GM21515 (cell line): Measurements from ENCODE around the gene FGR.
"Not testable (repeated sequence)": the region's sequence is repeated elsewhere in the genome, so short reads cannot be mapped to it uniquely, and the experiment has no call there.

ENCODE experiments used
- ATAC-seq: cut with Tn5 transposase; IDR thresholded peaks from one replicate; pipeline ENCODE4 v1.9.1; 2021; ENCODE audit not compliant: unreplicated experiment

The FGR gene

GRCh38 chr1:27635396-27636142 is 584 bp upstream of the FGR start:
- ATAC-seq, result no peak

GRCh38 chr1:27634177-27634984 is 604 bp downstream of the FGR start:
- ATAC-seq, result no peak

- no peak for ATAC-seq
These were observed 1.3 kb downstream of the FGR start for GRCh38 chr1:27633640-27634176.

- no peak for ATAC-seq
These were observed 1.7 kb downstream of the FGR start for GRCh38 chr1:27633298-27633610.

- ATAC-seq, result no peak
These were observed 2.3 kb downstream of the FGR start for GRCh38 chr1:27632387-27633297.

- ATAC-seq, result no peak
These were observed 4.0 kb downstream of the FGR start for GRCh38 chr1:27630859-27631491.

GRCh38 chr1:27628712-27629111 is 6.3 kb downstream of the FGR start:
- no peak for ATAC-seq

- ATAC-seq, result not testable (repeated sequence)
These were observed 7.3 kb downstream of the FGR start for GRCh38 chr1:27627733-27628132.

GRCh38 chr1:27627061-27627460 is 7.9 kb downstream of the FGR start:
- no peak for ATAC-seq

GRCh38 chr1:27626031-27626935 is 8.7 kb downstream of the FGR start:
- ATAC-seq, result no peak

GRCh38 chr1:27624467-27625178 is 10.4 kb downstream of the FGR start:
- ATAC-seq, result no peak

GRCh38 chr1:27623327-27624212 is 11.4 kb downstream of the FGR start:
- ATAC-seq, result no peak

GRCh38 chr1:27622828-27623227 is 12.2 kb downstream of the FGR start:
- no peak for ATAC-seq

GRCh38 chr1:27621051-27621920 is 13.7 kb downstream of the FGR start:
- no peak for ATAC-seq

GRCh38 chr1:27619782-27620438 is 15.1 kb downstream of the FGR start:
- ATAC-seq, result not testable (repeated sequence)

GRCh38 chr1:27618341-27619082 is 16.5 kb downstream of the FGR start:
- ATAC-seq, result no peak
